Spleen (tissue), 11 donors: Measurements from ENCODE around the gene TEK. TPM values are rescaled to one million over a fixed set of nuclear protein-coding genes. Genes with fewer than 3 reads are reported as not detected.
"Not testable (repeated sequence)": the region's sequence is repeated elsewhere in the genome, so short reads cannot be mapped to it uniquely, and the experiment has no call there.

Source experiments
- DNase-seq: peaks from one replicate; pipeline ENCODE4 v3.0.0-alpha.2; 2020
- H3K27ac ChIP-seq, 8 donors: fragments of 200-600 bp; sonication (generic) in 7 of 8; 1 replicate in 4 of 8; 2 replicates in 4 of 8; pipeline versions ENCODE4 v1.5.0 to v1.8.0; 2016 to 2021; ENCODE audit warnings: inconsistent platforms in 4 of 8, mild to moderate bottlenecking in 4 of 8, moderate library complexity in 1 of 8
- H3K27me3 ChIP-seq, 7 donors: fragments of 200-600 bp; sonication (generic) in 6 of 7; replicated peaks in 1 of 7; 1 replicate in 4 of 7; 2 replicates in 3 of 7; pipeline versions ENCODE4 v1.5.0 to v1.8.0; 2016 to 2021; ENCODE audit warnings: inconsistent platforms in 3 of 7, mild to moderate bottlenecking in 1 of 7
- H3K36me3 ChIP-seq, 6 donors: fragments of 200-600 bp; sonication (generic) in 5 of 6; 1 replicate in 4 of 6; 2 replicates in 2 of 6; pipeline versions ENCODE4 v1.5.0 to v1.8.0; 2016 to 2021; ENCODE audit warnings: inconsistent platforms in 2 of 6
- H3K4me1 ChIP-seq, 6 donors: fragments of 200-600 bp; sonication (generic) in 5 of 6; 1 replicate in 3 of 6; 2 replicates in 3 of 6; pipeline versions ENCODE4 v1.5.0 to v1.8.0; 2016 to 2021; ENCODE audit warnings: inconsistent platforms in 3 of 6
- H3K4me3 ChIP-seq, 8 donors: fragments of 200-600 bp; sonication (generic) in 7 of 8; 1 replicate in 4 of 8; 2 replicates in 4 of 8; pipeline versions ENCODE4 v1.5.0 to v1.8.0; 2016 to 2021; ENCODE audit warnings: inconsistent platforms in 4 of 8, mild to moderate bottlenecking in 4 of 8, moderate library complexity in 2 of 8
- H3K9me3 ChIP-seq, 8 donors: fragments of 200-600 bp; sonication (generic) in 7 of 8; 1 replicate in 4 of 8; 2 replicates in 4 of 8; pipeline versions ENCODE4 v1.5.0 to v1.8.0; 2016 to 2021; ENCODE audit warnings: inconsistent platforms in 4 of 8
- CTCF ChIP-seq, 11 experiments: fragments of 200-600 bp in 7 of 11; fragments of 450-650 bp in 4 of 11; sonication (generic) in 4 of 11; IDR thresholded peaks in 8 of 11; conservative IDR thresholded peaks in 3 of 11; 1 replicate in 7 of 11; 2 replicates in 4 of 11; pipeline versions ENCODE4 v1.4.0 to v1.8.0; 2016 to 2021; ENCODE audit warnings: antibody characterized with exemption in 11 of 11, inconsistent platforms in 4 of 11, mild to moderate bottlenecking in 1 of 11
- POLR2A ChIP-seq, 3 donors: fragments of 450-650 bp; IDR thresholded peaks; one replicate each; pipeline ENCODE4 v1.5.1; 2017; ENCODE audit warnings: antibody characterized with exemption in 3 of 3, mild to moderate bottlenecking in 1 of 3
- POLR2AphosphoS5 ChIP-seq, 3 donors: sonication (generic); formaldehyde crosslinking; IDR thresholded peaks; one replicate each; pipeline ENCODE4 v1.5.1; 2017; ENCODE audit warnings: antibody characterized with exemption in 3 of 3
- WGBS, 5 donors: extraction: QIAGEN DNeasy Blood & Tissue Kit in 3 of 5; methylation state at CpG; one replicate each; pipeline versions ENCODE4 v1.1.5 to v1.1.7; 2013 to 2018; 5-methylcytosine and 5-hydroxymethylcytosine counted together
- intact Hi-C: fragments of 100-400 bp; cut with DNase I; formaldehyde crosslinking; loops from one replicate; pipeline ENCODE4 v1.15.0; 2023; ENCODE audit warnings: low total_unique reads
- polyA plus RNA-seq, 3 donors: library from polyadenylated mRNA; stranded (reverse); fragments of 200-250 nt; gene quantifications; one replicate each; pipeline ENCODE4 v1.2.1, GENCODE V29; 2013
- total RNA-seq, 7 donors: library from RNA; depleted of rRNA in 3 of 7; stranded (reverse); fragments of >200 nt in 3 of 7; fragmentation: NEBNext Ultra II Directional in 4 of 7; extraction: Animal tissue kit (Norgen Biotek cat#: 25700) in 4 of 7; gene quantifications; one replicate each; pipeline versions ENCODE4 v1.1.0 to v1.2.1, GENCODE V29; 2016 to 2021
- donor health status: healthy with polysubstance abuse.
- donor health status: DM: no; HTN: no; CAD: no; lungs with moderate emphysema.
- donor health status: DM: no; HTN: no; CAD: no.
- donor health status: Bipolar disorder and iron deficiency.
- donor health status: healthy.
- donor health status: DM: no; HTN: no; CAD: no.
- donor health status: DM: yes; HTN: yes; CAD: no.

The TEK gene
- total and polyA plus RNA-seq, 10 donors, result 2.6 to 58.7 (median 44.4) TPM

- intact Hi-C loops, result no loop called here
- no peaks in the 10 kb centered on the region for H3K27me3 ChIP-seq
- DNase-seq, result no peak
- peaks cover 0 to 30% (median 2%) of the 10 kb centered on the region in 6 donors for H3K36me3 ChIP-seq
- H3K9me3 ChIP-seq, result no peaks in the 10 kb centered on the region
- H3K4me3 ChIP-seq, result no peak overlapping the region
- TF ChIP-seq POLR2A (IDR thresholded peaks at IDR 0.05), result no peak
- TF ChIP-seq CTCF (IDR thresholded peaks at IDR 0.05 in 8 of 11, conservative IDR thresholded peaks at IDR 0.05 in 3 of 11), result no peak
- no peak for TF ChIP-seq POLR2AphosphoS5 (IDR thresholded peaks at IDR 0.05)
- WGBS, 5 donors, result 63 to 72% (median 64%) methylated on average over 4 of the region's 4 CpGs
- H3K27ac ChIP-seq, result no peak overlapping the region
- H3K4me1 ChIP-seq, result no peaks in the 10 kb centered on the region
These were observed 103.2 kb downstream of the TEK start for GRCh38 chr9:27212191-27212590.

- no peaks in the 10 kb centered on the region for H3K4me1 ChIP-seq
- H3K36me3 ChIP-seq, result peaks cover 0 to 30% (median 2%) of the 10 kb centered on the region in 6 donors
- no peak overlapping the region for H3K4me3 ChIP-seq
- no peak for TF ChIP-seq POLR2AphosphoS5 (IDR thresholded peaks at IDR 0.05)
- no peak for TF ChIP-seq POLR2A (IDR thresholded peaks at IDR 0.05)
- no peak for TF ChIP-seq CTCF (IDR thresholded peaks at IDR 0.05 in 8 of 11, conservative IDR thresholded peaks at IDR 0.05 in 3 of 11)
- 94 to 96% (median 95%) methylated on average over 14 of the region's 14 CpGs for WGBS, 5 donors
- no peaks in the 10 kb centered on the region for H3K27me3 ChIP-seq
- DNase-seq, result no peak
- intact Hi-C loops, result no loop called here
- H3K9me3 ChIP-seq, result no peaks in the 10 kb centered on the region
- no peak overlapping the region for H3K27ac ChIP-seq
These were observed 103.6 kb downstream of the TEK start for GRCh38 chr9:27212621-27213020.

GRCh38 chr9:27227192-27227591 is 118.2 kb downstream of the TEK start:
- no peak for DNase-seq
- H3K9me3 ChIP-seq, result peaks cover 0 to 49% (median 22%) of the 10 kb centered on the region in 8 donors
- H3K4me3 ChIP-seq, result no peak overlapping the region
- WGBS, 5 donors, result 56 to 91% (median 84%) methylated on average over 4 of the region's 4 CpGs
- TF ChIP-seq CTCF (IDR thresholded peaks at IDR 0.05 in 8 of 11, conservative IDR thresholded peaks at IDR 0.05 in 3 of 11) (no peak), POLR2A (IDR thresholded peaks at IDR 0.05) (no peak), POLR2AphosphoS5 (IDR thresholded peaks at IDR 0.05) (no peak)
- peaks cover 0 to 45% (median 14%) of the 10 kb centered on the region in 6 donors for H3K36me3 ChIP-seq
- H3K4me1 ChIP-seq, result no peaks in the 10 kb centered on the region
- intact Hi-C loops, result no loop called here
- H3K27me3 ChIP-seq, result no peaks in the 10 kb centered on the region
- H3K27ac ChIP-seq, result peak overlapping the region in 3 of 8 donors; percentile 30 to 72 (median 69)

- intact Hi-C loops, result not testable (repeated sequence)
- WGBS, 5 donors, result 81 to 85% (median 85%) methylated on average over 9 to 12 of the region's 12 CpGs
These were observed 130.6 kb downstream of the TEK start for GRCh38 chr9:27239648-27240047.

GRCh38 chr9:27247756-27248155 is 138.7 kb downstream of the TEK start:
- no peak for DNase-seq
- no peaks in the 10 kb centered on the region for H3K27me3 ChIP-seq
- WGBS, 5 donors, result 0 to 25% (median 11%) methylated on average over 2 of the region's 2 CpGs
- peaks cover 0 to 8% (median 0%) of the 10 kb centered on the region in 8 donors for H3K9me3 ChIP-seq
- no peaks in the 10 kb centered on the region for H3K4me1 ChIP-seq
- no peak overlapping the region for H3K27ac ChIP-seq
- TF ChIP-seq CTCF (IDR thresholded peaks at IDR 0.05 in 8 of 11, conservative IDR thresholded peaks at IDR 0.05 in 3 of 11) (peak in 6 of 11 experiments; percentile 28 to 39 (median 34)), POLR2A (IDR thresholded peaks at IDR 0.05) (no peak)
- H3K4me3 ChIP-seq, result no peak overlapping the region
- no peaks in the 10 kb centered on the region for H3K36me3 ChIP-seq
- intact Hi-C loops, result no loop called here

More at GRCh38 chr9:27239648-27240047, 130.6 kb downstream of the TEK start:
- not testable (repeated sequence) for H3K27ac ChIP-seq, H3K4me1 ChIP-seq, H3K36me3 ChIP-seq, H3K27me3 ChIP-seq, H3K4me3 ChIP-seq, DNase-seq
- H3K9me3 ChIP-seq, result peaks cover 4 to 64% (median 53%) of the 10 kb centered on the region in 8 donors
